ENCODE measurements around the gene RHOB. TPM values are rescaled to one million over a fixed set of nuclear protein-coding genes. Genes with fewer than 3 reads are reported as not detected.

RHOB gene
- total and polyA plus RNA-seq, 2 of the 13 experiments (the other 11 are each of a cell fraction or from before 2014, with no cell fraction given), result 192 to 268 TPM

DNA sequence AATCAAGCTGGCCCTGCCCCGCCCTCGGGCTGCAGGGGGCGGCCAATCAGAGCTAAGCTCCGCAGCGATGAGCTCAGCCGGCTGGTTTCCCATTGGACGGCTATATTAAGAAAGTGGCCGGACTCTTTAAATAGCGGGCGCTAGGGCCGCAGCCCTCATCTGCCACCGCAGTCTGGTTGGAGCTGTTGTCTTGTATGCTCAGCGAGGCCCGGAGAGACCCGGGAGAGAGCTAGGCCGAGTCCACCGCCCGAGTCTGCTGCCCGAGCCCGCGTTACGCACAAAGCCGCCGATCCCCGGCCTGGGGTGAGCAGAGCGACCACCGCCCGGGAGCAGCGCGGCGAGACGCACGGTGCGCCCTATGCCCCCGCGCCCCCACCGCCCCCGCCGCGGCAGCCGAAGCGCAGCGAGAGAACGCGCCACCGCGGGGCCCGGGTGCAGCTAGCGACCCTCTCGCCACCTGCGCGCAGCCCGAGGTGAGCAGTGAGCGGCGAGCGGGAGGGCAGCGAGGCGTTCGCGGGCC, at the start of gene RHOB (continued):
- TF ChIP-seq ZSCAN9 (CRISPR knock-in tag; IDR thresholded peaks at IDR 0.05; ENCODE audit: borderline replicate concordance) (peak; percentile 99), ZNF383 (CRISPR knock-in tag; IDR thresholded peaks at IDR 0.05; ENCODE audit: borderline replicate concordance) (no peak), ZNF580 (CRISPR knock-in tag; IDR thresholded peaks at IDR 0.05; ENCODE audit: borderline replicate concordance, low read depth) (peak; percentile 74; the same call in 1 of the 2 replicates), HOXD1 (CRISPR knock-in tag; IDR thresholded peaks at IDR 0.05) (peak; percentile 81), ATF7 (IDR thresholded peaks at IDR 0.05) (peak; percentile 80), ATF7 (CRISPR knock-in tag; IDR thresholded peaks at IDR 0.05) (peak; percentile 85), RAD21 (CRISPR knock-in tag; IDR thresholded peaks at IDR 0.05) (peak; percentile 65), ATF2 (CRISPR knock-in tag; IDR thresholded peaks at IDR 0.05) (peak; percentile 99), ZNF33A (CRISPR knock-in tag; IDR thresholded peaks at IDR 0.05; ENCODE audit: borderline replicate concordance) (no peak), THAP7 (CRISPR knock-in tag; IDR thresholded peaks at IDR 0.05) (peak; percentile 94; the same call in 1 of the 2 replicates), NCOR1 (IDR thresholded peaks at IDR 0.05; ENCODE audit: borderline replicate concordance, low read length) (no peak; the same call in 1 of the 2 replicates), SMYD3 (CRISPR knock-in tag; IDR thresholded peaks at IDR 0.05) (peak; percentile 88; the same call in 1 of the 2 replicates), POLR2AphosphoS5 (IDR thresholded peaks at IDR 0.05; ENCODE audit: low read depth, low read length) (peak; percentile 100), ZNF598 (CRISPR knock-in tag; IDR thresholded peaks at IDR 0.05; ENCODE audit: borderline replicate concordance) (0 out of 2 replicates have a peak, but pooled peaks have one; percentile 27), TCF12 (IDR thresholded peaks at IDR 0.05) (no peak), TCF12 (CRISPR knock-in tag; IDR thresholded peaks at IDR 0.05) (peak; percentile 57; the same call in 1 of the 2 replicates), KMT2A (CRISPR knock-in tag; IDR thresholded peaks at IDR 0.05) (peak; percentile 86; the same call in 1 of the 2 replicates), ZNF558 (CRISPR knock-in tag; IDR thresholded peaks at IDR 0.05; ENCODE audit: borderline replicate concordance) (peak; percentile 65; the same call in 1 of the 2 replicates), TBX3 (IDR thresholded peaks at IDR 0.05; ENCODE audit: borderline replicate concordance) (no peak), TRIM24 (CRISPR knock-in tag; IDR thresholded peaks at IDR 0.05) (no peak)
- TF ChIP-seq, protein P1, sequence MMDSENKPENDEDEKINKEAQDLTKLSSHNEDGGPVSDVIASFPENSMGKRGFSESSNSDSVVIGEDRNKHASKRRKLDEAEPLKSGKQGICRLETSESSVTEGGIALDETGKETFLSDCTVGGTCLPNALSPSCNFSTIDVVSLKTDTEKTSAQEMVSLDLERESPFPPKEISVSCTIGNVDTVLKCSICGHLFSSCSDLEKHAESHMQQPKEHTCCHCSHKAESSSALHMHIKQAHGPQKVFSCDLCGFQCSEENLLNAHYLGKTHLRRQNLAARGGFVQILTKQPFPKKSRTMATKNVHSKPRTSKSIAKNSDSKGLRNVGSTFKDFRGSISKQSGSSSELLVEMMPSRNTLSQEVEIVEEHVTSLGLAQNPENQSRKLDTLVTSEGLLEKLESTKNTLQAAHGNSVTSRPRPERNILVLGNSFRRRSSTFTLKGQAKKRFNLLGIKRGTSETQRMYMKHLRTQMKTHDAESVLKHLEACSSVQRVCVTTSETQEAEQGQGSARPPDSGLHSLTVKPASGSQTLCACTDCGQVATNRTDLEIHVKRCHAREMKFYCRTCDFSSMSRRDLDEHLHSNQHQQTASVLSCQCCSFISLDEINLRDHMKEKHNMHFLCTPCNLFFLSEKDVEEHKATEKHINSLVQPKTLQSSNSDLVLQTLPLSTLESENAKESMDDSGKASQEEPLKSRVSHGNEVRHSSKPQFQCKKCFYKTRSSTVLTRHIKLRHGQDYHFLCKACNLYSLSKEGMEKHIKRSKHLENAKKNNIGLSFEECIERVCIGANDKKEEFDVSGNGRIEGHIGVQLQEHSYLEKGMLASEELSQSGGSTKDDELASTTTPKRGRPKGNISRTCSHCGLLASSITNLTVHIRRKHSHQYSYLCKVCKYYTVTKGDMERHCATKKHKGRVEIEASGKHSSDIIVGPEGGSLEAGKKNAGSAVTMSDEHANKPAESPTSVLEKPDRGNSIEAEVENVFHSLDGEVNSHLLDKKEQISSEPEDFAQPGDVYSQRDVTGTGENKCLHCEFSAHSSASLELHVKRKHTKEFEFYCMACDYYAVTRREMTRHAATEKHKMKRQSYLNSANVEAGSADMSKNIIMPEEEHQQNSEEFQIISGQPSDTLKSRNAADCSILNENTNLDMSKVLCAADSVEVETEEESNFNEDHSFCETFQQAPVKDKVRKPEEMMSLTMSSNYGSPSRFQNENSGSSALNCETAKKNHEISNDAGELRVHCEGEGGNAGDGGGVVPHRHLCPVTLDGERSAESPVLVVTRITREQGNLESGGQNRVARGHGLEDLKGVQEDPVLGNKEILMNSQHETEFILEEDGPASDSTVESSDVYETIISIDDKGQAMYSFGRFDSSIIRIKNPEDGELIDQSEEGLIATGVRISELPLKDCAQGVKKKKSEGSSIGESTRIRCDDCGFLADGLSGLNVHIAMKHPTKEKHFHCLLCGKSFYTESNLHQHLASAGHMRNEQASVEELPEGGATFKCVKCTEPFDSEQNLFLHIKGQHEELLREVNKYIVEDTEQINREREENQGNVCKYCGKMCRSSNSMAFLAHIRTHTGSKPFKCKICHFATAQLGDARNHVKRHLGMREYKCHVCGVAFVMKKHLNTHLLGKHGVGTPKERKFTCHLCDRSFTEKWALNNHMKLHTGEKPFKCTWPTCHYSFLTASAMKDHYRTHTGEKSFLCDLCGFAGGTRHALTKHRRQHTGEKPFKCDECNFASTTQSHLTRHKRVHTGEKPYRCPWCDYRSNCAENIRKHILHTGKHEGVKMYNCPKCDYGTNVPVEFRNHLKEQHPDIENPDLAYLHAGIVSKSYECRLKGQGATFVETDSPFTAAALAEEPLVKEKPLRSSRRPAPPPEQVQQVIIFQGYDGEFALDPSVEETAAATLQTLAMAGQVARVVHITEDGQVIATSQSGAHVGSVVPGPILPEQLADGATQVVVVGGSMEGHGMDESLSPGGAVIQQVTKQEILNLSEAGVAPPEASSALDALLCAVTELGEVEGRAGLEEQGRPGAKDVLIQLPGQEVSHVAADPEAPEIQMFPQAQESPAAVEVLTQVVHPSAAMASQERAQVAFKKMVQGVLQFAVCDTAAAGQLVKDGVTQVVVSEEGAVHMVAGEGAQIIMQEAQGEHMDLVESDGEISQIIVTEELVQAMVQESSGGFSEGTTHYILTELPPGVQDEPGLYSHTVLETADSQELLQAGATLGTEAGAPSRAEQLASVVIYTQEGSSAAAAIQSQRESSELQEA (CRISPR knock-in tag; IDR thresholded peaks at IDR 0.05; ENCODE audit: not compliant biosample characterization), result peak; percentile 20
